ENCODE results near the gene ICAM2.
A peak's percentile ranks its signal among the peaks of the same experiment; 100 is the strongest.
"Not testable (repeated sequence)": the region's sequence is repeated elsewhere in the genome, so short reads cannot be mapped to it uniquely, and the experiment has no call there.

Gene ICAM2

DNA sequence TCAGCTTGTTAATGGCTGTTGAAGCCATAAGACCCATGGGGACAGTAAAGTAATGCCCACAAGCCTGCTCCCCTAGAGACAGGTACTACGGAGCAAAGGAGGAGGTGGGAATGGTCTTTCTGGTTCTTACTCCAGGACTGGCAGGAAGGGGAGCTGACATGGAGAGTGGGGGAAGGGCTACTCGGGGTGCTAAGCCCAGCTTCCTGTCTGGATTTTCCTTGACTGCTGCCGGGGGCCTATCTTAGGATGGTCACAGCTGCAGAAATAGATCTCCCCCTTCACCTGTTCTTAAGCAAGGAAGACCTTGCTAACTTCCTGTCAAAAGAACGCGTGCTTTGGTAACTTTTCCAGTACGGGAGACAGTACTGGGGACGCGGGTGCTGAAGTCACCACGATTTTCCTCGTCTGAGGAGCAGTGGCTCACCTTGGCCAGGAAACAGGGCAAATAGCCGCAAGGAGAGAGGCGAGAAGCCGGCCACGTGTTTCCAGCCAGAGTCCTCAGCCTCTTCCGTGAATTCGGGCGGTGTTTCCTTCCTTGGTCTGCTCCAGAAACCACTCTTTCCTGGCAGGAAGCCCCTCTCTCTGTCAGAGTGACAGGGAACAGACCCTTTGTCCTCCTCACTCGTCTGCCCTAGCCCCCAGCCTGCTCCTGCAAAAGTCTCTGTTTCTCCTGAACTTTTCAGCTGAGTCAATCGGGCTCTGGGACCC is 22.9 kb downstream of the ICAM2 start:
- DNase-seq, result no peak

GRCh38 chr17:63996430-63997182 is 23.8 kb downstream of the ICAM2 start:
- DNase-seq, result no peak

DNA sequence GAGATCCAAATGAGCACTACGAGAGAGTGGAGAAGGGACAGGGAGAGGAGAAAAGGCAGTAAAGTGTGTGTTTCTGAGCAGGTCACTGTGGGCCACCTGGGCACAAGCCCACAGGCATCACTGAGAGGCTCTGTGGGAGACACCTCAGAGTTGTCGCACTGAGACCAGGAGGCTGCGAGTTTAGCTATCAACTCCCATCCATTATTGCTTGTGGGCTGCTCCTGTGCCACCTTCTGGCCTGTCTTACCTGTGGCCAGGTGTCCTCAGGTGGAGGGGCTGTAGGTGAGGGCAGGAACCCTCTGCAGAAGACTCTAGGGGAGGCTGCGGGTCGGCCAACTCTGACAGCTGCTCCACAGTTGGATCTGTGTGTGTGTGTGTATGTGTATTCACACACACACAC is 24.8 kb downstream of the ICAM2 start:
- no peak for DNase-seq

- DNase-seq, result no peak
Measured at GRCh38 chr17:63993368-63993985, 27.0 kb downstream of the ICAM2 start.

DNA sequence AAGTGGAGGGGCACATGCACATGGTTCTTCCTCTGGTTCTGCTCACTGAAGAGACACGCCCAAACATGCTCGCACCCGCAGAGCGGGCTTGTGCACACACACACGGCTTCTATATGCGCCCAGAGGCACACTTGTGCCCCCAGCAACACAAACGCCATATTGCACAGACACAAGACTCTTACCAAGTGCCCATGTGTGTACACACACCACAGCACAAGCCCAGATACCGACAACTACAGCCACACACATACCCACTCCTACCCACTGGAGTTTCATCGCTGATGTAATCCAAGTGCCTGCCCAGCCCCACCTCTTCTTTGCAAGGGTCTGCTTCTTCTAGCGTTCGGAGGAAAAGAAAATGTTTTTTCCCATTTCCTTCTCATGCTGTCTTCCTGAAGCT is 28.8 kb downstream of the ICAM2 start:
- DNase-seq, result no peak

- DNase-seq, result no peak
Measured at GRCh38 chr17:63989622-63990345, 30.6 kb downstream of the ICAM2 start.

DNA sequence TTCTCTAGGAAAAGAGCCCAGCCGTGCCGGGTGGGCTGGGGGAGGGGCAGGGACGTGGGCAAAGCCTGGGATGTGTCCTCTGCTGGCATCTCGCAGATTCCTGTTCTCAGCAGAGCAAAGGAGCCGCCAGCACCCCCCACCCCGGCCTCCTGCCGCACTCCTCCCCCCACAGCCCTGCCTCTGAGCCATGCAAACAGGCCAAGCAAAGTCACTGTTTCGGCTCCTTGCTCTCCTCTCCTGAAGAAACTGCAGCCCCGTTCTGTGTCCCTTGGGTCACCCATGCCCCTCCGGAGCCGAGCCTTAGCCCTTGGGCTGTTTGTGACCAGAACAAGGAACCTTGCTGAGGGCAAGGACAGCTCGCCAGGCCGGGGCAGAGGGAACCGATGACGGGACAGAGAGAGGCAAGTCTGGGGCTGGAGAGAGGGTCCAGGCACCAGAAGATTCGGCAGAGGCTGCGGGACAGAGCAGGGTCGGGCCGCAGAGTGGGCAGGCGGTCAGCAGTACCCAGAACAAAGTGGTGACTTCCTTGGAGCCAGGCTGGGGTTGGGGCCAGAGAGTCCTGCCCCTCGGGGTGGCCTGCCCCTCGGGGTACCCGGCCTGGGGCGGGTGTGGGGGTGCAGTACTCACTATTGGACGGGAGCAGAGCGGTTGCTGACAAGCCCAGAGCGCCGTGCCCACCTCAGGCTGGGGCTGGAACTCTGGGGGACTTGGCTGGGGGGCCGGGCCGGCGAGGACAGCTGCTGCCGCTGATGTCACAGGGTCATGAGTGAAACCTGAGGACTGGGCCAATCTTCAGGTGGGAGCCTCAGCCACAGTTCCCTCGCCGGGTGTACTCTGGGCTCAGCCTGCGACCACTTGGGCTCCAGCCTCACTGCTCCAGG is 31.5 kb downstream of the ICAM2 start:
- peak; percentile 62 for DNase-seq

GRCh38 chr17:63988127-63988478 is 32.3 kb downstream of the ICAM2 start:
- no peak for DNase-seq

DNA sequence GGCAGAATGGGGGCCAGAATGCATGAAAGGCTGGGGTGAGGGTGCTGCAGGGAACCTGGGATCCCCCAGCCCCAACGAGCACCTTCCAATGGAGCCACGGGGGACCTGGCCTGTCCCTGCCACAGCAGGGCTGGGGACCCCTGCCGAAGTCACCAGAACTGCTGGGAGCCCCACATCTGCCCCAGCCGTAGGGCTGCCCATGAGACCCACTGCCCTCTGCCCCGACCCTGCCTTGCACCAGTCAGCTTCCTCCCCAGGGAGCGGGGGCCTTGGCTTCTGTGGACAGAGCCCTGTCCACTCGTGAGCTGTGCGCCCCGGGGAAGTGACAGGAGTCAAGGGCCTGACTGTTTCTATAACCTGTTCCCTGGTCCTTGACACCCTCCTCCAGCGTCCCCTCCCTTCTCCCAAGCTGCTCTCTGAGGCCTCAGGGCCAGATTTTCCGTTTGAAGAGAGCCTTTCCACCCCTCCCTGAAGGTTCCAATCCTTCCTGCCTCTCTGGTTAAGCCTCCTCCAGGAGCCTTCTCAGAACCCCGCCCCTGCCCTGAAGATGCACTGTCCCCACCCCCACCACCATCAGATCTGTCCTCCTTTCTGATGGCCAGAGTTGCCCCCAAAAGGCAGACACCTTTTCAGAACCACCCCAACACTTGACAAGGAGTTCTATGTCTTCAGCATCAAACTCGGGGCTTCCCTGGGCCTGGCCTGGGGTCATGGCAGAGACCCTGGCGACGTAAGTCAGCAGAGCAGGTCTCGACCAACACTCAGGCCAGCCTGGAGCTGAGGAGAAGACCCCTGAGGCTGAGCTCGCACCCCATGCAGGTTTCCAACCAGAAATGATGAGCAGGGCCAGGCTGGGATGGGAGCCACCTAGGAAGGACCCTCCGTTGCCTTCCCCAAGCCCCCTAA is 33.0 kb downstream of the ICAM2 start:
- no peak for DNase-seq

DNA sequence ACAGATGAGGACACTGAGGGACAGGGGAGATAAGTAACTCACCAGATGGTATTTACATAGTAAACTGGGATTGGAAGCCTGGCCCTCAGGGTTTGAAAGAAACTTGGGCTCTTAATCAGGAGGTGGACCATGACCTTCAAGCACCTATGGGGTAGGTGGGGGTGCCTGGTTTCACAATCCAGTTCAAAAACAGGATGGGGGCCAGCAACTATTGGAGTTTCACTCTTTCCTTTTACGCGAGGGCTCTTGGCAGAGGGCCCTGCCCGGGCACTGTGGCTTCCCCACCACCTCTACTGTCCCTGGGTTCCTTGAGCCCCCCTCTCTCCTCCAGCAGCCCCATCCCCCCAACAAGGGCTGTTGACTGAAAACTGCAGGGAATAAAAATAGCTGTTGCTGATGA is 33.6 kb downstream of the ICAM2 start:
- no peak for DNase-seq

DNA sequence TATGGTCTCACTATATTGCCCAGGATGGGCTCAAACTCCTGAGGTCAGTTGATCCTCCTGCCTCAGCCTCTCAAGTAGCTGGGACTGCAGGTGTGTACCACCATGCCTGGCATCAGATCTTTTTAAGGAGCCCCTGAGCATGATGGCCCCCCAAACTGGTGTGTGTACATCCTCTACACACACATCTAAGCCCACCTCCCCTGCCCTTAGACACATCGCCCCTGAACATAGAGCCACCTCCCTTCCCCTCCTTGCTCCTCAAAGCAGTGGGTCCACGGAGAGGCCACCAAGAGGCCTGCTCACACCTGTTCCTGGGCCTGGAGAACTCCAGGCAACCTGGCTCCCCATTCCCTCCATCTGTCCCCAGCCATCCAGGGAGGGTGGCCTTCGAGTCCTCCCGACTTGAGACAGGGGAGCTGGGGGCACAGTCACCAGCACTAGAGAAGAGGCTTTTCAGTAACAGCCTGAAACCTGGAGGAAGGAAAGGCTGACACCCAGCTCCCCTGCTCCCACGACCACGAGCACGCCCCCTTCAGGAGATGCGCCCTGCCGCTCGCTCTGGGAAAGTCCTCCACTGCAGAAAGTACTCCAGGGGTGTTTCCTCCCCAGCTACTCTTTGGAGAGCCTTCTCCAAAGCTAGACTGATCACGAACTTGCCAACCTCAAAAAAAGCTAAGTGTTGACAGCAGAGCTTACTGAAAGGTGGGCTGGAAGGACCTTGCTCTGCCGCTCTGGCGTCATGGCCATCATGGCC is 34.9 kb downstream of the ICAM2 start:
- DNase-seq, result no peak

GRCh38 chr17:63984651-63985386 is 35.6 kb downstream of the ICAM2 start:
- no peak for DNase-seq

DNA sequence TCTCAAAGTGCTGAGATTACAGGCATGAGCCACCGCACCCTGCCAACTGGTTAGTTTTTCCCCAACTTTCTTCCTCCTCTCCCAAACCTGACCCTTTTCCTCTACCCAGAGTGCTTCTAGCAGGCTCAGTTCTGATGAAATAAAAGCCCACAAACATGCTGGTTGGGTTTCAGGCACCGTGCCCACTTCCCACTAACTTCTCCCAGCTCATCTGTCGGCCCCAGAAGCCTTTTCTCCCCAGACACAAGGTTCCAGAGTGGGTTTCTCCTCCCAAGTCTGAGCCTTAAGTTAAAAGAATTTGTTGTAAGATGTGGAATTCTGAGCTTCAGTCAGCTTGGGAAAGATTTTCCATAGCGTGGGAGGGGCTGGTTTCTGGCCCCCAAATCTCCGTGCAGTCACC is 36.2 kb downstream of the ICAM2 start:
- no peak for DNase-seq

- DNase-seq, result no peak
Measured at GRCh38 chr17:63983320-63983719, 37.1 kb downstream of the ICAM2 start.

GRCh38 chr17:63982641-63983040 is 37.8 kb downstream of the ICAM2 start:
- not testable (repeated sequence) for DNase-seq

DNA sequence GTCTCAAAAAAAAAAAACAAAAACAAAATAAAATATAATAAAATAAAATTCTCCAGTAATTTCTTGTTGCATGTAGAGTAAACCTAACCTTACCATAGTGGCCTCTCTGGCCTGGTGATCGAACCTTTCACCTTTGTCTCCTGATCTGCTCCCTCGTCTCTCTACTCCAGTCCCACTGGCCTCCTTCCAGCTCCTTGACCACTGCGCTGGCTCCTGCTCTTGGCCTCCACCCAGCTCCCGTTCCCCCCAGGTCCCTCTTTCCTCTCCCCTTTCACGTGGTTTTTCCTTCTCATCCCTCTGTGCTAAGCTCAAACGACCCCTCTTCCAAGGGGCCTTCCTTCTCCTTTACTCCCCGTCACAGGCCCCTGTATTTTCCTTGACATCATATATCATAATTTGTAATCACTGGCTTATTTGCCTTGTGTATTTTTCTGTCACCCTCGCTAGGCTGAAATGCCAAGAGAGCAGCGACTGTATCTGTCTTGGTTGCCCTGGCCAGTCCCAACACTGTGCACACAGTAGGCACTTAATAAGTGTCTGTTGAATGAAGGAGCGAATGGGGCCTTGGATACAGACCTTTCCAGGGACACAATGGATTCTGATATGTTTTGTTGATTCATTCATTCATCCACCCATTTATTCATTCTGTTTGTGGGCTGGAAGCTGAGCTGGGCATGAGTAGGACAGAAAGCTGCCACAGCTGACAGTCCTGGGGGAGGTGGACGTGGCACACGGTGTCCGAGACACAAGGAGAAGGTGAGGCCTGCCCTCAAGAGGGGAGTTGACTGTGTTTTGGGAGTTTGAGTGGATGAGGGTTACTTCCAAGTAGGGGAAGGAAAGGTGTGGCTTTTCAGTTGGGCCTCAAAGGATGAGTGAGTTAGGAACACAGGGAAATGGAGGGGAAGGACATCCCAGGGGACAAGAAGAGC is 41.9 kb downstream of the ICAM2 start:
- DNase-seq, result no peak

GRCh38 chr17:63976702-63977101 is 43.7 kb downstream of the ICAM2 start:
- no peak for DNase-seq

DNA sequence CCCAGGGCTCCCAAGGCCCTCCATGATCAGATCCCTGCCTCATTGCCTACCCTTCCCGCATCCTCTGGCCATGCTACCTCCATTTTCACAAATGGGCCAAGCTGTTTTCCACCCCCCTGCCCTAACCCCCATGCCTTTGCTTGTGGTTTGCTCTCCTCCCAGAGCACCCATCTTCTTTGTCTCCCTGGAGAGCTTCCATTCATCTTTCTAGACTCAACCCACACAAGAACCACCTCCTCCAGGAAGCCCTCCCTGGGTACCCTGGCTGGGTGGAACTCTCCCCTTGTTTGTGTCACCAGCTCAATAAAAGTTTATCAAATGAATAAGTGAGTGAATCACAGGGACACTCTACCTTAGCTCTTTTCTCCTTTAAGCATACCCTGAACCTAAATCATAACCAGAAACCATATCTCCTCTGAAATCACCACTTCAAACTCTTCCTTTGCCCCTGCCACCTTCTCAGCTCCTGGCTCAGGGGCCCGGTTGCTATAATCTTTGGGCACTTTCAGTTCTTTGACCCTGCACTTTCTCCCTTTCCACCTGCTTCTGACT is 44.8 kb downstream of the ICAM2 start:
- no peak for DNase-seq

All from right kidney (tissue), 1 donor.